NCI-H774 (cell line): ENCODE results near the gene GNAZ.

ENCODE experiments used
- DNase-seq: peaks from one replicate; lab custom pipeline; 2025; lab: John Stamatoyannopoulos, UW

The GNAZ gene

DNA sequence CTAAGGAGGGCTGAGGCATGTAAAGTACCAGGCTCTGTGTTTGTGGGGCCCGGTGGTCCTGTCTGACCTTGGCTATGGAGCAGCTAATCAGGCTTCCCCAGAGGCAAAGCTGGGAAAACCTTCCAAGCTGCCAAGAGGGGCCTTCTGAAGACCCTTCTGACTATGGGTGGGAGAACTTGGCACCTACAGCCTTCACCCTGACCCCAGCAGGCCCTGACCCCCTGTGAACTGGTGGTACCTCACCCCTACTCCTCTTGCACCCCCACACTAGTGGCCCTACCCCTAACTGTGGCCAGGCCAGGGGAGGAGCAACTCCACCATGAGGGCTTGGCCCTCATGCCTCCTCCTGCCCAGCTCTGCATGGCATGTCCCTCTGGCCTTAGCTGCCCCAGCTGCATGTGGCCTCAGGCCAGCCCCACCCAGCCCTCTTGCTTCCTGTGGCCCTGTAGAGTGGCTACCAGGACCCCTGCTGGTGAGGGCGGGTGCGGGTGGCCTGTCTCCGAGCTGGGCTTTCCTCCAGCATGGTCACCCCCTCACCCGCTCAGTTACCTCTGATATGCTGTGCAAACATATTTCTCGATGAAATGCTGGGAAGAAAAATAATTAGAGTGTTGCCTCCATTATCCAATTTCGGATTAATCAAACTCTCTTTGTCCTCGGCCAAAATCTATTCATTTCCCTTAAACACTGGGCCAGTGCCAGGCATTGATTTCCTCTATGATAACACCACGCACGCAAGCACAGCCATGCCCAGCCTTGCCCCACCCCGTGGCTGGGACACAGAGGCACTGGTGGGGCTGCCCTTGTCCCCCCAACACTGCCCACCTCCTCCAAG, 7.5 kb downstream of the GNAZ start:
- DNase-seq: no peak

DNA sequence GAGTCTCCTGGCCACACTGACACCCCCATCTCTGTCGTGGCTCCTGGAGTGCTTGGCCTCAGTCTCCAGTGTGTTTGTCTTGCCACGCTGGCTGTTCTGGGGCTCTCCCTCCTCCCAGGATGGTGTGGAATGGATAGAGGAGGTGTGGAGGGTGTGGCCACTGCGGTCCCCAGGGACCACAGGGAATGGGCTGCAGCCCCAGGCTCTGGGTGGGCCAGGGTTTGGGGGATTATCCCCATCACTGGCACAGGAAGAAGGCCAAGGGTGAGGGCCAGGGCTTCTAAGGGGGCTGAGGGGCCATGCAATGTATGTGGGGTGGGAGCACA, 8.1 kb downstream of the GNAZ start:
- DNase-seq: no peak

DNA sequence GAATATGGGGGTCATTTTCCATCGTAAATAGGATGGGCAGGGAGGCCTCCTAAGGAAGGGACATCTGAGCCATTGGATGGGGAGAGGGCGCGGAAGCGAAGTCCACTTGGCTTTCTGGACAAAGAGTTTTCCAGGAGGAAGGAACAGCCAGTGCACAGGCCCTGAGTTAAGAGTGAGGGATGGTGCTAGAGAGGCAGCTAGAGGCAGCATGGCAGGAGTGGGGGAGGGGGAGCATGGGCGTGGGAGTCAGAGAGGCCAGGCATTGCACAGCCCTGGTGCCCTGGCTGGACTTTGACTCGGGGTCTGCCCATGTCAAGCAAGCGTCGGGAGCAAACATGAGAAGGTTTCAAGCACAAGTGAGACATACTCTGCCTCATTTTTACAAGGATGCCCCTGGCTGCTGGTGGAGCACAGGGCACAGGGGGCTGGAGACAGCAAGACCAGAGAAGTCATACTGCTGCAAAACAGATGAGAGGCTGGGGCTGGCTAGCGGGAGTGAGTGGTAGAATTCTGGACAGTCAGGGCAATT, 9.0 kb downstream of the GNAZ start:
- DNase-seq: no peak

DNA sequence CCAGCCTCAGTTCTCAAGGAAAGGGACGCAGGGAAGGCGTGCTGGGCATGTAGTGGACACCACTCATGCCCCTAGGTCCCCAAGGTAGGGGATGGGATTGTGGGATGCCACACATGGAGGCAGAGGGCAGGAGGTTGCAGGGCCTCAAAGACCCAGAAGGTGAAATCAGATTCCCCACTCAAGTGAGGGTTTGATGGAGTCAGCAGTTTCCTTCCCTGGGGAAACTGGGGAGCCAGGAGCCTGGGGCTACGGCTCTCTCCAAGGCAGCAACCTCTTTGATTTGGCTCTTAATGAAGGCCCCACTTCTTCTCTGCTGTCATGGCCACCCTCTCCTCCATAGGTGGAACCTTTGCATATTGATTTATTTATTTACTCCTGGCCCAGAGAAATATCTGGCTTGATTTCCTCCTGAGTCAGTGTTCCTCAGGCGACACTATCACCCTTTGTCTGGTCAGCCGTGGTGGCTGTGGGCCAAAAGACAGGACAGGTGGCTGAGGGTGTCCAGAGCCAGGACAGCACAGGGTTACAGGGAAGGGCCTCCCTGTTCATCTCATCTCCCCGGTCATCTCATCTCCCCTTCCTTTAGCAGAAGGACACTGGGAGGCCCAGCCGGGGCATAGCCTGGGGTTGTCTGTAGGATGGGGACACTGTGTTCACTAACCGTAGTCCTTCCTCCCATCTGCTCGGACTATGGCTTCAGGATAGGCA, 9.6 kb downstream of the GNAZ start:
- no peak for DNase-seq

DNA sequence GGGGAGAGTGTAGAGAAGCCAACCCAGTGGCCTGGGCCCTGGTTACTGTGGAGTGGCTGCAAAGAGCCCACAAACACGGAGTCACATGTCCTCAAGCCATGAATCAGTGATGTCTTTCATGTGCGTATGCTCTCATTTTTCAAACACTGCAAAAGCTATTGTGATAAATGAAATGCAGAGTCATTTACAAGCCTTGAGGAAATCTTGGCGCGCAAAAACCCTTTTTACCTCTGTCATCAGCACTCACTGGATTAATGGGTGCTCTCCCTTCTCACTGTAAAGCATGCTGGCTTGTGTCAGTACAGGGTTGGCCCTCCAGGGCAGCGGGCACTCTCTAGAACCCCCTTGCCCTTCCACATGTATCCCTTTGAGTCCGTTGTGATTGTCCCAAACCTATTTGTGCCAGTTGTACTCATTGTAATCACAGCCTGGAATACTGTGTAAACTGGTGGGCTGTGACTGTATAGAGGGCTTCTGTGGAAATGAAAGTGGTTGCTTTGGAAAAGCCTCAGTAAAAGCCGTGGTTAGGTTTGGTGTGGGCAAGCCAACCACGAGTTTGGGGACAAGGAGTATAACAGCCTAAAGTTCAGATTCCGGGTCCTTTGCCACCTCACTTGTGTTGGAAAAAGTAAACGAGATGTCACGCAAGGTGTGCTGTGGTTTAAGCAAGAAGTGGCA, 10.4 kb downstream of the GNAZ start:
- no peak for DNase-seq

DNA sequence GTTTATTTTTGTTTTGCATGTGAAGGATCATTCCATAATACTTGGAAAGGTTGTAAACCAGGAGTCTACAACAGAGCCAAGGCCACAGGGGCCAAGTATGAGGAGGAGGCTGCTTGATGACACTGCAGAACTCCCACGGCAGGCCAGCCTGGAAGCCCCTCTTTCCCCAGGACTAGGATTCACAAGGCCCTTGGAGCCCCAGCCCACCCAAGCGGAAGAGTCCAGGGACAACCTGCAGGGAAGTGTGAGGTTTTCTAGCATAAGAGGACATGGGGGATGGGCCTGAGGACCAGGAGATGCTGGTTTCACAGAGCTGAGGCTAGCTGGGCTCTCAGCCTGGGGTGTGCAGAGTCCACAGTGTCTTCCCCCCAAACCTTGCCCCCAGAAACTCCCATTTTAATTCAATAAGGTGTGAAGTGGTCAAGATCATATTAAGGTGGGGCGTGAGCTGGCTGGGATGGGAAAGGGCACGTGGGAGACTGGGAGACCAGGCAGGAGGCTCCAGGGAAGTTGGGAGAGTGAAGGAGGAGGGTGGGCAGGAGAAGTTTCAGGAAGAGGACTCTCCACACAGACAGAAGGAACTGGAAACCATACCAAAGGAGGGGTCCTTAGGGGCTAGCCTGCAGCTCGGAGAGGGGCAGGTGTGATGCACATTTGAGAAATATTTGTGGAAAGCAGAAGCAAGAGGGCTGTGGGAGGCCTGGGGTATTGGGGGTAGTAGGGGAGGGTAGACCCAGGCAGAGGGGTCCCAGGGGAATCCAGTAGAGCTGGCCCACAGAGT, 12.4 kb downstream of the GNAZ start:
- no peak for DNase-seq

DNA sequence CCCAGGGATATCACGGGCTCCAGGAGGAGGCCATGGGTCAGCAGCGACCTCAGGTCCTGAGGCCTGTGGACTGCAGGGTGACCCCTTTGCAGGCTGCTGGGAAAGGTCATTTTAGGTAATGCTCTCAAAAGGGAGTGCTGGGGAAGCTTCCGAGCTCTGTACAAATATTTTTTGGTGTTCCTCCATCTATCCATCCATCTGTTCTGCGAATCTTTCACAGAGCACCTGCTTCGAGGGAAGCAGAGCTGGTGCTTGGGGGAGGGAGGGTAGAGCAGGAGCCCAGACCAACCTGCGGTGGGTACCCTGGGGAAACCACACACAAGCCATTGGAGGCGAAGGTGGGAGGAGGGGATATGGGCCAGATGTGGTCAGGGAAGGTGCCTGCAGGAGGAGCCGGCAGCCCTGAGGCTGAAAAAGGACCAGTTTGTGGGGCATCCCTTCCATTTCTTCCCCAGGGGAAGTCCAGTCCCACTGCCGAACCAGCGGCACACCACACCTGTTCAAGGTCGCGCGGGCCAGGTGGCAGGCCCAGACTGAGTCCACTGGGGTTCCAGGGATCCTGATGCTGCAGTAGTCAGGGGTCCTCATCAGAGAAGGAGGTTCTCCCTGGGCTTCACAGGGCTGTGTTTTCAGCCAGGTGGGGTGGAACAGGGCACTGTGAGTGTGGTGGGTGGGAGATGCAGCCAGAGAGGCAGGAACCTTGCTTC, 13.1 kb downstream of the GNAZ start:
- DNase-seq: no peak

DNA sequence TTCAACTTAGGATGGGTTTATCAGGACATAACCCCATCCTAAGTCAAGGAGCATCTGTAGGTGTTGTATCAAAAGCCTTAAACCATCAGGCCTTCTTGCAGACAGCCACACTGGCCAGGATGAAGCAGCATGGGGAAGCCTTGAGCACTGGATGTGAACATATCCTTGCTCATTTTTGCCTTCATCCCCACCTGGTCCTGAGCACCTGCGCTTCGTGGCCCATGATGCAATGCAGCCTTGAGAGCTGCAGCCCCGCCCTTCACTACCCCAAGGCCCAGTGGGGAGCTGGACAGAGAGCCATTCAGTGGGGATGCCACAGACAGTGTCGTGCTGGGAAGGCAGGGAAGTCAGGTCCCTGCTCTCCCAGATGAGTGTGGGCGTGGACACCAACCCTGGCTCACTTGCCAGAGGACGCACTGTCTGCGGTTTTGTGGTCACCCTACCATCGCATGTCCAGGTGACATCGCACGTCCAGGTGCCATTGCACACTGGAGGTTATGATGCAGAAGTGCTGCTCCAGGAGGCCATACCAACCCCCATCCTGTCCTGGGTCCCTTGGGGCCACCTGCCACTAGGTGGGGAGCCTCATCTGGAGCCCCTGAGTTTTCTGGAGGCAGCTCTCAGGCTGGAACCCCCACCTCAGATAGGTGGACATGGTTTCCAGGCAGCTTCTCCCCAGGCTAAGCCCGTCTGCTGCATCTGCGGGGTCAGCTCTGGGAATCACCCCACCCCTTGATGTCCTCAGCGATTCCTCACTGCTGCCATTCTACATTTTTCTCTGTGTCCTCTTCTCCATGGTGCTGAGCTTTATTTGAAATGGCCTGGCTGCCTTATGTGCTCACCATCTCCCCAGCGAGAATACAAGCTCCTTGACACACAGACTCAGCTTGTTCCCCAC, 14.4 kb downstream of the GNAZ start:
- DNase-seq: no peak

DNA sequence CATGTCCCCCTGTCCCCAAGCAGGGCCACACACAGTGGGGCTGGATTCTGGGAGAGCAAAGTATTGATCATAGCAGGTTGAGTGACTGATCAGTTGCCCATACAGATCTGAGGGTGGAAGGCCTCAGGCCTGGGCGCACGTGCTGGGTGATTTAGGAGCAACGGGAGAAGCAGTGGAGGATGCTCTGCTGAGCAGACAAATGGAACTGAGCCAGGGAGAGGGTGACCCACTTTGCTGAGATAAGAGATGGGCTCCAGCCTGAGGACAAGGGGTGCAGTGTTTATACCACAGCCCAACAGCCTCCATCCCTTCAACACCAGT, 15.0 kb downstream of the GNAZ start:
- DNase-seq: no peak

DNA sequence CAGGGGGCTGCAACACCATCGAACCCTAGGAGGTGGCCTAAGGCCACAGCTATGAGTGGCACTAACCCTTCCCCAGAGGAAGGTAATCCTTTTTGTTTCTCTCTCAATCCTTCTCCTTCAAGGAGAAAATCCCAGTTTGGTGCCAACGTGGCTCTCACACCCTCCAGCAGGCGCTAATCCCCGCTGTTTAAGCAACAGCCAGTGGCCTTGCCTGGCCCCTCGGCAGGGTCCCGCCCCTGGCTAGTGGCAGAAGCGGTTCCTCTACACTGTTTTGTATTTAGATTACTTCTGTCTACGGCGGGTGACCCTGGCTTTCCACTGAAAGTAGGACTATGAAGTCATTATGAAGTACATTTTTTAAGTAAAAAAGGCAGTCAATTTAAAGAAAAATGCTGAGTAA, 15.5 kb downstream of the GNAZ start:
- DNase-seq: no peak

DNA sequence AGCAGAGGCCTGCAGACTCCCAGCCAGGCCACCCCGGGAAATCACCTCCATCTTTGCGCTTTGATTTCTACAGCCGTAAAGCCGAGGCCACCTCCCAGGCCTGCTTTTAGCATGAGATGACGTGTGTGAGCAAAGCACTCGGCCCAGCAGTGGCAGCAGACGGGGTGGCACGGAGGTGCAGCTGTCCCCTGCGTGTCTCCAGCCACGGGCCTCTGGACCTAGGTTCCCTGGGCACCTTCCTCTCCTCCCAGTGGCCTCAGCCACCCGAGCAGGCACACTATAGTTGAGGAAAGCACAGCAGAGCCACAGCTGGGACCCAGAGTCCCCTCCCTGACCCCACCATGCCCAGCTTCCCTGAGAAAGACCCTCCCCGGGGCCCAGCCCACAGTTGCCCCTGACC, 15.9 kb downstream of the GNAZ start:
- DNase-seq: no peak

DNA sequence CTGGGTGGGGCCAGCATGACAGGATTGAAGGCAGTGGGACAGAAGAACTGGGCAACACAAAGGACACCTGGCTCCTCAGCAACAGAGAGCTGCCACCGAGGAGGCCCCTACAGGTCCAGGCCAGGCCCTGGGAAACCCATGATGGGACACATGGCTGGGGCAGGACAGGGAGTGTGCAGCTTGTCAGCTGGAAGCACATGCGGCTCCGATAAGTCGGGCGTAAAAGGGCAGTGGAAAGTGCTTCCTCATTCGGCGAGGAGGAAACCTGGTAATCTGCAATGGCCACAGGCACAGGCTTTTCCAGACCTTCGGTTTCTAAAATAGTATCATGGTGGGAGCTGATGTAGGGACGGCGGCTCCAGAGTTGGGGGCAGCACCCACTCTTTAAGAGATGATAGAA, 16.5 kb downstream of the GNAZ start:
- no peak for DNase-seq

DNA sequence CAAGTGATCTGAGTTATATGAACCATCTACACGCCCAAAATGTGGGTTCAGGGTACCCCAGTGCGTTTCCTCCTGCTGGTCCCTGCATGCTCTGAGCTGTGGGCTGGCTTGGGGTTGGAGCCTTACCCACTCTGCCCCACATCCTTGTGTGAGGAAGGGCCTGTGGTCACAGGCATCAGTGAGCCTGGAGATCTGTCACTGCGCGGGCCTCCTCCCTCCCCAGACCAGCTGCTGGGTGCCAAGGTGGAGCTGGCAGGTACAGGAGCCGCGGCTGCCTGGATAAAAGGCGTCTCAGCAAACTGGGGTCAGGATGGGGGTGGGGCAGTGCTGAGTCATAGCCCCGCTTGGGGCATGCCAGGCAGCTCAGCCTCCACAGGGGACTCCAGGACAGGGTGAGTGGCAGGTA, 17.9 kb downstream of the GNAZ start:
- DNase-seq: no peak

DNA sequence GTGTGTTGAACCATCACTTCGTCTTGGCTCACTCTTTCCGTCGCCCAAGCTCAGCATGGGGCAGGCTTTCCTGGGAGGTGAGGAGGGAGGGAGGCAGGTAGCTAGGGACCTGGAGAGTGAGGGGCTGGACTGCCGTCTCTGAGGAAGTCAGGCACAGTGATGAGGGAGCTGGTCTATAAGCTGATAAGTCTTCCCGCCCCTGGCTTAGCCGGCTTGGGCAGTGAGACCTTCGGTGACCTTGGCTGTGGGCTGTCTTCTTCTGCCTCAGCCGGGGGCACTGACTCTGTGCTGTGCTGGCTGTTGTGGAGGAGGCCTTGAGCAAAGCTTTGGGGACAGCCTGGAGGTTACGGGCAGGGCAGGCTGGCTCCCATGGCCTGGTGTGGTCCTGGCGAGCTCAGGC, 18.7 kb downstream of the GNAZ start:
- no peak for DNase-seq

DNA sequence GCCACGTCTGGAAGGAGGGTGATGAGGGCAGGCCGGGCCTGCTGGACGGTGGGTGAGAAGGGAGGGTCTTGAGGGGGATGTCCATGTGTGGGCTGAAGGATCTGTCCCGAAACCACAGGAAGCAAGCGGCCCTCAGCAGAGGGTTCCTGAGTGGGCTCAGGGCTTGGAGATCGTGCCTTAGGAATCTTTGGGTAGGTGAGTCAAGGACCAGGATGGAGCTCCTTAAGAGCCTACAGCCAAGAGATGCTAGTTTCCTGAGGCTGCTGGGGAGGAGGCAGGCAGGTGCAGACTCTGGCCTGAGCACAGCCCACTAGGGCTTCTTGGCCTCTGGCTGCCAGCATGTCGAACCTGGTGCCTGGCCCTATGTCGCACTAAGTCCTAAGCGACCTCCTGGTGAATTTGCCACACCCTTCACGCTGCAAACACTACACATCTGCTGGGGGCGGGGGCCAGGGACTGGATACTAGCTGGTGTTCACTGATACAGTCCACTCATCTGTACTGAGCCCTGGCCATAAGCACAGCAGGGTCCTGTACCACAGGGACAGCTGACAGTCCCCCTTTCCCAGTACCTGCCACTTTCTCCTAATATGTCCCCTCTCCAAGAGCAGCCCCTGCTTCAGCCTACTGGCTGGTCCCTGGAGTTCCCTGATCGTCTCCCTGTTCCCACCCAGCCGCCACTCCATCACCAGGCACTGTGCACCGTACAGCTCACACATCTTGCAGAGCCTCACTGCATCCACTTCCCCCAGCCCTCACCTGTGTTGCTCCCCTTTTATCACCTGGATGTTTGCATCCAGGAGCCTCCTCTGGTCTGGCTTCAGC, 19.5 kb downstream of the GNAZ start:
- DNase-seq: no peak

DNA sequence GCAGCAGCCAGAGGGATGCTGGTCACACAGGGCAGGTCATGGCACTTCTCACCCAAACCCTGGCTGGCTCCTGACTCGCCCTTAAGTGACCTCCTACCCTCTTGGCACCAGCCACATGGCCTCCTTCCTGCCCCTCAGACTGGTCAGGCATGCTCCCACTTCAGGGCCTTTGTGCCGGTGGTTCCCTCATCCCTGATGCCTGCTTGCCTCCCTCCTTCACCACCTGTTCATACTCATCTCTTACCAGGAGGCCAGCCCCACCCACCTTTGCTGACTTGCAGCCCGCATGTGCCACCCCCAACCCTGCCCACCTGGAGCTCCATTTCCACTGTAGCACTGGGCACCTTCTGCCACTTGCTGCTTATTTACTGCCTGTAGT, 20.1 kb downstream of the GNAZ start:
- DNase-seq: no peak

DNA sequence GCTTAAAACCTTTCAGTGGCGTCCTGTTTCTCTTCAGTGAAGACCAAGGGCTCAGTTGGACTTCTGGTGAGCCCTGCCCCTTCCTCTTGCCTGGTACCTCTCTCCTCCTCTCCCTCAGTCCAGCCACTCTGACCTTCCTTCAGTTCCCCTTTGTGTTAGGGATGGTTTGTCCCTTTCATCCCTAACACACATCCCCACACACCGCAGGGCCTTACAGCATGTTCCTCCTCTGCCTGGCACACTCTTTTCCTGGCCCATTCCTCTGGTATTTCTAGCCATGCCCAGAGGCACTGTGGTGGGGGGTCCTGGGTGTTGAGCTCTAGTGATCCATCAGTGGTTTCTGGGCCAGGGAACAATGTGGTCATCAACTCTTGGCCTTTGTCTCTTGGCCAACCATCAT, 21.4 kb downstream of the GNAZ start:
- no peak for DNase-seq

DNA sequence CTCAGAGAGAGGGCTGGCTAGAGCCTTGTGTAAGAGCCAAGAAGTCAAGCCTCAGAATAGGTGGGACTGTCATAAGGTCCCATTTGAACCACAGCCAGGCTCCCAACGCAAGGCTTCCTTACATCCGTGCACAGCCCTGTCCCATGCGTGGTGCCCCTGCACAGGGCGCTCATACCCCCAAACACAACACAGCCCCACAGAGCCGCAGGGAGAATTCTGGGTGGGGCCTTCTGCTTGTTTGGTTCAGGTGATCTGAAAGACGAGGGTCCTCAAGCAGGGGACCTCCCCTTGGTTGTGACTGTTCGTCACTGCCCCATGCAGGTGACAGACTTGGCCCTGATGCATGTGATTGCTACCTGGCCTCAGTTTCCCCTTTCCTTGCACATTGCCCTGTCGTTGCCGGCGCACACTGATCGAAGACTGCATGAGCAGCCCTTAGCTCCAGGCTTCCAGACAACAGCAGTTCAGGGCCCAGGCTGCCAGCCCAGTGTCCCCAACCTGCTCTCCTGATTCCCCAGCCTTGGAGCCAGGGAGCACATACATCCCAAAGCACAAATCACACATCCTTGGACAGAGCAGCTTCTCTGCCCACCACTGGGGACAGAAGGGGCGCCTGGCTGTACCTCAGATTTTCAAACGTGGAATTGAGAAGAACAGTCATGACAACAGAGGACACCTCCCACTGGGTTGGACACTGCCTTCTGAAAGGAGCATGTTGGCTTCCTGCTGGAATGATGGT, 22.1 kb downstream of the GNAZ start:
- no peak for DNase-seq
